ENCODE measurements around the gene CNNM4.

DNA sequence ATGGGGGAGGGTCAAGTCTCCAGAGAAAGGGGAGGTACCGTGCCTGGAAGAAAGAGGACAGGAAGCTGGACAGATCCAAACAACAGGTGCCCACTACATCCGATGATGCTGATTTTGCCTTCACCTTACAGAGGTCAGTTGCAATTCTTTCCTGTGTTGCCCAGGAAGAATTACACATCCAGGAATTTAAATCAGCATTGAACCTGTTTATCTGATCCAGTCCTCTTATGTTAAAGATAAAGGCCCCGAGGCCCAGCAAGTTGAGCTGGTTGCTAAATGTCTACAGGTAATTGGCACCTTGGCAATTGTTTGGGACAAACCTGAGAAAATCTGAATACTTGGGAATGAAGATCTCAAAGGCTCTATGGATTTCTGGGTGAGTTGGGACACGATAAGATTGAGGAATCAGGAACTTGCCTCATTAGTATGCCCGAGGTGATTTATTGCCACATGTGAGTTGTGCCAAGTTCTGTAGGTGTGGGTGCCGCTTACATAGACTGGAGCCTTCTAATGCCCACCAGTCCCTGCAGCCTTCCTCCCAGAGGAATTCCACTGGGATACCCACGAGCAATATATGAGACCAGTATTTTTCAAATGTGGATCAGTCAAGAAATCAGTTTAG lies 6.9 kb upstream of the CNNM4 start:
- TF ChIP-seq TAF1 (conservative IDR thresholded peaks at IDR 0.05), result no peak
- TF ChIP-seq, protein P1, sequence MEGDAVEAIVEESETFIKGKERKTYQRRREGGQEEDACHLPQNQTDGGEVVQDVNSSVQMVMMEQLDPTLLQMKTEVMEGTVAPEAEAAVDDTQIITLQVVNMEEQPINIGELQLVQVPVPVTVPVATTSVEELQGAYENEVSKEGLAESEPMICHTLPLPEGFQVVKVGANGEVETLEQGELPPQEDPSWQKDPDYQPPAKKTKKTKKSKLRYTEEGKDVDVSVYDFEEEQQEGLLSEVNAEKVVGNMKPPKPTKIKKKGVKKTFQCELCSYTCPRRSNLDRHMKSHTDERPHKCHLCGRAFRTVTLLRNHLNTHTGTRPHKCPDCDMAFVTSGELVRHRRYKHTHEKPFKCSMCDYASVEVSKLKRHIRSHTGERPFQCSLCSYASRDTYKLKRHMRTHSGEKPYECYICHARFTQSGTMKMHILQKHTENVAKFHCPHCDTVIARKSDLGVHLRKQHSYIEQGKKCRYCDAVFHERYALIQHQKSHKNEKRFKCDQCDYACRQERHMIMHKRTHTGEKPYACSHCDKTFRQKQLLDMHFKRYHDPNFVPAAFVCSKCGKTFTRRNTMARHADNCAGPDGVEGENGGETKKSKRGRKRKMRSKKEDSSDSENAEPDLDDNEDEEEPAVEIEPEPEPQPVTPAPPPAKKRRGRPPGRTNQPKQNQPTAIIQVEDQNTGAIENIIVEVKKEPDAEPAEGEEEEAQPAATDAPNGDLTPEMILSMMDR (IDR thresholded peaks at IDR 0.05; ENCODE audit: low read depth, low read length, missing input control), result no peak
- TF ChIP-seq EGR1 (IDR thresholded peaks at IDR 0.05; ENCODE audit: low read depth in 2 of 2), result no peak
- TF ChIP-seq RAD21 (IDR thresholded peaks at IDR 0.05), result no peak
- no peak for TF ChIP-seq FOXA2 (IDR thresholded peaks at IDR 0.05)
- no peak for TF ChIP-seq REST (IDR thresholded peaks at IDR 0.05)
- TF ChIP-seq YY1 (IDR thresholded peaks at IDR 0.05), result no peak
- no peak for TF ChIP-seq GABPA (IDR thresholded peaks at IDR 0.05 in 1 of 2, conservative IDR thresholded peaks at IDR 0.05 in 1 of 2)
- TF ChIP-seq, protein P2, sequence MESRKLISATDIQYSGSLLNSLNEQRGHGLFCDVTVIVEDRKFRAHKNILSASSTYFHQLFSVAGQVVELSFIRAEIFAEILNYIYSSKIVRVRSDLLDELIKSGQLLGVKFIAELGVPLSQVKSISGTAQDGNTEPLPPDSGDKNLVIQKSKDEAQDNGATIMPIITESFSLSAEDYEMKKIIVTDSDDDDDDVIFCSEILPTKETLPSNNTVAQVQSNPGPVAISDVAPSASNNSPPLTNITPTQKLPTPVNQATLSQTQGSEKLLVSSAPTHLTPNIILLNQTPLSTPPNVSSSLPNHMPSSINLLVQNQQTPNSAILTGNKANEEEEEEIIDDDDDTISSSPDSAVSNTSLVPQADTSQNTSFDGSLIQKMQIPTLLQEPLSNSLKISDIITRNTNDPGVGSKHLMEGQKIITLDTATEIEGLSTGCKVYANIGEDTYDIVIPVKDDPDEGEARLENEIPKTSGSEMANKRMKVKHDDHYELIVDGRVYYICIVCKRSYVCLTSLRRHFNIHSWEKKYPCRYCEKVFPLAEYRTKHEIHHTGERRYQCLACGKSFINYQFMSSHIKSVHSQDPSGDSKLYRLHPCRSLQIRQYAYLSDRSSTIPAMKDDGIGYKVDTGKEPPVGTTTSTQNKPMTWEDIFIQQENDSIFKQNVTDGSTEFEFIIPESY (IDR thresholded peaks at IDR 0.05), result no peak
- TF ChIP-seq ATF3 (IDR thresholded peaks at IDR 0.05), result no peak
- TF ChIP-seq SP1 (IDR thresholded peaks at IDR 0.05), result no peak
- TF ChIP-seq RXRA (IDR thresholded peaks at IDR 0.05), result no peak
